ENCODE results near the gene SSTR1.

- TF ChIP-seq CTCF (IDR thresholded peaks at IDR 0.05): no peak
- no peak for TF ChIP-seq EZH2phosphoT487 (IDR thresholded peaks at IDR 0.05)
Observed at GRCh38 chr14:38168416-38168815, 39.3 kb upstream of the SSTR1 start.
